CD8-positive, alpha-beta memory T cell (primary cell): ENCODE results near the gene ZFAND3. TPM values are rescaled to one million over a fixed set of nuclear protein-coding genes. Genes with fewer than 3 reads are reported as not detected.
"Not testable (repeated sequence)": the region's sequence is repeated elsewhere in the genome, so short reads cannot be mapped to it uniquely, and the experiment has no call there.

ENCODE experiments used
- CTCF ChIA-PET: fragments of 350-600 bp; sonication (Branson Sonifier 250); formaldehyde crosslinking; loops from one replicate; lab custom pipeline; 2021; ENCODE audit warnings: antibody characterized with exemption; lab: Charles Lee
- POLR2A ChIA-PET: fragments of 350-600 bp; sonication (Branson Sonifier 250); formaldehyde crosslinking; loops from one replicate; lab custom pipeline; 2021; ENCODE audit warnings: antibody characterized with exemption; lab: Charles Lee
- DNase-seq, 5 donors: peaks; one replicate each; pipeline versions ENCODE4 v3.0.0 to v3.0.0-alpha.2; 2020 to 2022; ENCODE audit warnings: mixed read lengths in 1 of 5
- H3K27ac ChIP-seq: one replicate; pipeline ENCODE4 v1.7.0; 2013; ENCODE audit warnings: low read depth, mild to moderate bottlenecking, low read length, moderate library complexity
- H3K27me3 ChIP-seq: 2 replicates; pipeline ENCODE4 v1.7.0; 2013; ENCODE audit warnings: low read length, mild to moderate bottlenecking; ENCODE audit not compliant: insufficient read depth, poor library complexity, severe bottlenecking
- H3K36me3 ChIP-seq: 2 replicates; pipeline ENCODE4 v1.7.0; 2013; ENCODE audit warnings: mild to moderate bottlenecking, low read length, moderate library complexity; ENCODE audit not compliant: insufficient read depth
- H3K4me1 ChIP-seq: 2 replicates; pipeline ENCODE4 v1.7.0; 2013; ENCODE audit warnings: mild to moderate bottlenecking, low read length, moderate library complexity; ENCODE audit not compliant: insufficient read depth
- H3K4me3 ChIP-seq: 2 replicates; pipeline ENCODE4 v1.7.0; 2013; ENCODE audit warnings: mild to moderate bottlenecking, low read length
- H3K9me3 ChIP-seq: 2 replicates; pipeline ENCODE4 v1.7.0; 2013; ENCODE audit warnings: mild to moderate bottlenecking, low read length
- H3K27ac Mint-ChIP-seq, 8 donors: one replicate each; pipeline ENCODE4 v1.8.0; 2020 to 2021; ENCODE audit warnings: mixed read lengths in 8 of 8, mild to moderate bottlenecking in 6 of 8, inconsistent platforms in 3 of 8, moderate library complexity in 3 of 8
- H3K27me3 Mint-ChIP-seq, 2 donors: one replicate each; pipeline ENCODE4 v1.8.0; 2020 to 2021; ENCODE audit warnings: mixed read lengths in 2 of 2, mild to moderate bottlenecking in 1 of 2, moderate library complexity in 1 of 2
- H3K36me3 Mint-ChIP-seq, 3 donors: one replicate each; pipeline ENCODE4 v1.8.0; 2020 to 2021; ENCODE audit warnings: mixed read lengths in 3 of 3, inconsistent platforms in 1 of 3, mild to moderate bottlenecking in 1 of 3
- H3K4me1 Mint-ChIP-seq, 3 donors: one replicate each; pipeline ENCODE4 v1.8.0; 2020 to 2021; ENCODE audit warnings: mixed read lengths in 3 of 3, inconsistent platforms in 1 of 3, mild to moderate bottlenecking in 1 of 3
- H3K4me3 Mint-ChIP-seq, 7 donors: one replicate each; pipeline ENCODE4 v1.8.0; 2020 to 2021; ENCODE audit warnings: mixed read lengths in 7 of 7, mild to moderate bottlenecking in 6 of 7, moderate library complexity in 4 of 7, inconsistent platforms in 2 of 7
- H3K9me3 Mint-ChIP-seq, 5 donors: one replicate each; pipeline ENCODE4 v1.8.0; 2020 to 2022; ENCODE audit warnings: mixed read lengths in 5 of 5, mild to moderate bottlenecking in 3 of 5, moderate library complexity in 2 of 5, inconsistent platforms in 1 of 5
- polyA plus RNA-seq: library from polyadenylated mRNA; unstranded; fragments of 300-500 nt; fragmentation: Illumina TruSeq; gene quantifications from one replicate; pipeline ENCODE4 v1.2.3, GENCODE V29; 2021
- total RNA-seq, 2 experiments: library from RNA; stranded (reverse); gene quantifications; one replicate each; pipeline ENCODE4 v1.2.3, GENCODE V29; 2021

ZFAND3 gene
- total and polyA plus RNA-seq, 3 experiments from 2014 or later = 5.2 to 29.4 (median 29.1) TPM

DNA sequence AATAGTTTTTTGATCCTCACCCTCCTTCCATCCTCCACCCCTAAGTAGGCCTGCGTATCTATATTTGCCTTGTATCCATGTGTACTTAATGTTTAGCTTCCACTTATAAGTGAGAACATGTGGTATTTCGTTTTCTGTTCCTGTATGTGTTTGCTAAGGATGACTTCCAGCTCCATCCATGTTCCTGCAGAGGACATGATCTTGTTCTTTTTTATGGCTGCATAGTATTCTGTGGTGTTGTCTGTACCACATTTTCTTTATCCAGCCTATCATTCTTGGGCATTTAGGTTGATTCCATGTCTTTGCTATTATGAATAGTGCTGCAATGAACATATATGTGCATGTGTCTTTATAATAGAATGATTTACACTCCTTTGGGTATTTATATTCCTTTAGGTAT is 129.1 kb downstream of the ZFAND3 start:
- H3K9me3 ChIP-seq, H3K9me3 Mint-ChIP-seq, POLR2A ChIA-PET, H3K4me3 Mint-ChIP-seq, H3K36me3 Mint-ChIP-seq, H3K4me3 ChIP-seq, H3K27ac ChIP-seq, H3K27me3 Mint-ChIP-seq, DNase-seq, H3K36me3 ChIP-seq, CTCF ChIA-PET, H3K4me1 ChIP-seq, H3K27me3 ChIP-seq, H3K27ac Mint-ChIP-seq: not testable (repeated sequence)
- peaks cover 62 to 75% (median 75%) of the 10 kb centered on the region in 3 donors for H3K4me1 Mint-ChIP-seq

DNA sequence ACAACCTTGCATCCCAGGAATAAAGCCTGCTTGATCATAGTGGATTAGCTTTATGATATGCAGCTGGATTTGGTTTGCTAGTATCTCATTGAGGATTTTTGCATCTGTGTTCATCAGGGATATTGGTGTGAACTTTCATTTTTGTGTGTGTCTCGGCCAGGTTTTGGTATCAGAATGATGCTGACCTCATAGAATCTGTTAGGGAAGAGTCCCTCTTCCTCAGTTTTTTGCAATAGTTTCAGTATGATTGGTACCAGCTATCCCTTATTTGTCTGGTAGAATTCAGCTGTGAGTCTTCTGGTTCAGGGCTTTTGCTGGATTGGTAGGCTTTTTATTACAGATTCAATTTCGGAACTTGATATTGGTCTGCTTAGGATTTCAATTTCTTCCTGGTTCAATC is 132.5 kb downstream of the ZFAND3 start:
- H3K4me3 ChIP-seq = no peak overlapping the region
- H3K36me3 Mint-ChIP-seq = peaks cover 3 to 6% (median 3%) of the 10 kb centered on the region in 3 donors
- H3K36me3 ChIP-seq = no peaks in the 10 kb centered on the region
- POLR2A ChIA-PET = no interaction called here
- no peaks in the 10 kb centered on the region for H3K9me3 ChIP-seq
- H3K27ac Mint-ChIP-seq = peak overlapping the region in 2 of 8 donors; percentile 12 to 29
- H3K9me3 Mint-ChIP-seq = no peaks in the 10 kb centered on the region
- H3K4me1 ChIP-seq = peaks cover 6% of the 10 kb centered on the region
- peak overlapping the region in 2 of 7 donors; percentile 4 to 36 for H3K4me3 Mint-ChIP-seq
- no peak overlapping the region for H3K27ac ChIP-seq
- no peaks in the 10 kb centered on the region for H3K27me3 Mint-ChIP-seq
- DNase-seq = no peak
- CTCF ChIA-PET = no interaction called here
- no peaks in the 10 kb centered on the region for H3K27me3 ChIP-seq
- H3K4me1 Mint-ChIP-seq = peaks cover 45 to 49% (median 47%) of the 10 kb centered on the region in 3 donors

DNA sequence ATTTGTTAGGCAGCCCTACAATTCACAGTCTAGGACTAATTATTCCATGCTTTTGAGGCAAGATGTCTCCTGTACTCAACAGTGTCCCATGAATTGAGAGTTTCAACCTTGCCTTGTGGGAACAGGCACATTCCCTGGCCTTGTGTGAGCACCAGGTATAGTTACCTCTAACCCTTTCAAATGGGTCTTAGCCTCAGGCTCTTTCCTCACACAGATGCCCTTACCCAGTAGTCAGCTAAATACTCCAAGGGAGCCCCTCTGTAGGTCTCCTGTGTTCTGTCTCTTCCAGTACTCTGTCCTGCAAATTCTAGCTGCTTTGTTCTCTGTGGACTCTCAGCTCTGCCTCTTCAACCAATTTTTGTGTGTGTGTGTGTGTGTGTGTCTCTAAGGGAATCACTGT is 135.3 kb downstream of the ZFAND3 start:
- H3K36me3 ChIP-seq = no peaks in the 10 kb centered on the region
- CTCF ChIA-PET = no interaction called here
- Mint-ChIP-seq H3K9me3 (no peaks in the 10 kb centered on the region), H3K27me3 (no peaks in the 10 kb centered on the region), H3K27ac (no peak overlapping the region), H3K36me3 (peaks cover 0 to 2% (median 0%) of the 10 kb centered on the region in 3 donors), H3K4me1 (peaks cover 34 to 46% (median 41%) of the 10 kb centered on the region in 3 donors), H3K4me3 (no peak overlapping the region)
- H3K4me1 ChIP-seq = peaks cover 6% of the 10 kb centered on the region
- no peak overlapping the region for H3K4me3 ChIP-seq
- POLR2A ChIA-PET = no interaction called here
- no peak for DNase-seq
- H3K9me3 ChIP-seq = no peaks in the 10 kb centered on the region
- H3K27me3 ChIP-seq = no peaks in the 10 kb centered on the region
- H3K27ac ChIP-seq = no peak overlapping the region

DNA sequence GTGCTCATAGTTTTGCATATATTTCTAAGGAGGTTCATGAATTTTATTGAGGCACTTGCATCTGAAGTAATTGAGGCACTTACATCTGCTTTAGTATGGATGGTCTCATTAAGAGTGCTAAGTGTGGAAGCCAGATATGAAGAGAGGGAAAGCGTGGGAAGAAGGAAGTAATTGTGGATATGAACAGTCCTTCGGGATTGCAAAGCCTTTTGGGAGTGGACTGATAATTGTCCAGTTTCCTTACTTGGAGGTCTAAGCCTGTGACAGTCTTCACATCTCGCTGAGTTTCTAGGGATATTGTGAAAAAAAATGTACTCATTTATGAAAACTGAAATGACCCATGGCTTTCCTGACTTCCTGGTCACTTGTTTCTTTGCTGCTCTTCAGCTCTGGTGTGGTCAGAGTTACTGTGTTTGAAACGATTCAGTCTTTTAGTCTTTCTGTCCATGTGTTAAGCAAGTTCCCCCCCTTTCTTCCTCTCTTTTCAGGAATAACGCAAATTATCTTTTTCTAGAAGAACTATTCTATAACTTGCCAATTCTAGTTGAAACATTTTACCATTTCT is 137.3 kb downstream of the ZFAND3 start:
- POLR2A ChIA-PET = interaction anchor here (0.6 kb wide), 1 partner anchor 55 kb away, joined by 3 read pairs; no protein-coding TSS in a partner anchor
- peaks cover 6% of the 10 kb centered on the region for H3K4me1 ChIP-seq
- CTCF ChIA-PET = no interaction called here
- no peaks in the 10 kb centered on the region for H3K9me3 ChIP-seq
- H3K27me3 ChIP-seq = no peaks in the 10 kb centered on the region
- Mint-ChIP-seq H3K4me3 (no peak overlapping the region), H3K9me3 (no peaks in the 10 kb centered on the region), H3K27ac (no peak overlapping the region), H3K27me3 (no peaks in the 10 kb centered on the region), H3K36me3 (no peaks in the 10 kb centered on the region), H3K4me1 (peaks cover 27 to 45% (median 36%) of the 10 kb centered on the region in 3 donors)
- H3K4me3 ChIP-seq = no peak overlapping the region
- no peak overlapping the region for H3K27ac ChIP-seq
- no peaks in the 10 kb centered on the region for H3K36me3 ChIP-seq
- no peak for DNase-seq

DNA sequence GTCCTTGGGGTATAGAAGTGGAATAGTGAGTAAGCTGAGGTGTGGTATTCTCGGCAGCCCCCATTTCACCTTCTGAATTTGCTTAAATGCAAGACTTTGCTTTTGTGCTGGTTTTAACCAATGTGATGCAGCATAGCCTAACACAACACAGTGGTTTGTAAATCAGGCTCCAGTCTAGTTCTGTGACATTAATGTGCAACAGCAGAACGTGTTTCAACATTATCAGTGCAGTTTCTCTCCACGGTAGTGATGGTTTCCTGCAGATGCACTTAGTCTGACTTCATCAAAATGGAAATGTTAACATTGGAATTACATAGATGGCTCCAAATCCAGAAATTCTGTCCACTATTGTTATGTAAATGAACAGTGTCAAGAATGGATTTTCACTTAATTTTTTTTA is 139.5 kb downstream of the ZFAND3 start:
- Histone ChIP-seq H3K4me3 (no peak overlapping the region), H3K27ac (no peak overlapping the region), H3K9me3 (no peaks in the 10 kb centered on the region), H3K4me1 (no peaks in the 10 kb centered on the region), H3K36me3 (no peaks in the 10 kb centered on the region), H3K27me3 (no peaks in the 10 kb centered on the region)
- no peak for DNase-seq
- ChIA-PET CTCF (no interaction called here), POLR2A (no interaction called here)
- Mint-ChIP-seq H3K9me3 (no peaks in the 10 kb centered on the region), H3K36me3 (peaks cover 0 to 3% (median 1%) of the 10 kb centered on the region in 3 donors), H3K4me1 (peaks cover 35 to 53% (median 44%) of the 10 kb centered on the region in 3 donors), H3K27me3 (no peaks in the 10 kb centered on the region), H3K4me3 (no peak overlapping the region), H3K27ac (no peak overlapping the region)

DNA sequence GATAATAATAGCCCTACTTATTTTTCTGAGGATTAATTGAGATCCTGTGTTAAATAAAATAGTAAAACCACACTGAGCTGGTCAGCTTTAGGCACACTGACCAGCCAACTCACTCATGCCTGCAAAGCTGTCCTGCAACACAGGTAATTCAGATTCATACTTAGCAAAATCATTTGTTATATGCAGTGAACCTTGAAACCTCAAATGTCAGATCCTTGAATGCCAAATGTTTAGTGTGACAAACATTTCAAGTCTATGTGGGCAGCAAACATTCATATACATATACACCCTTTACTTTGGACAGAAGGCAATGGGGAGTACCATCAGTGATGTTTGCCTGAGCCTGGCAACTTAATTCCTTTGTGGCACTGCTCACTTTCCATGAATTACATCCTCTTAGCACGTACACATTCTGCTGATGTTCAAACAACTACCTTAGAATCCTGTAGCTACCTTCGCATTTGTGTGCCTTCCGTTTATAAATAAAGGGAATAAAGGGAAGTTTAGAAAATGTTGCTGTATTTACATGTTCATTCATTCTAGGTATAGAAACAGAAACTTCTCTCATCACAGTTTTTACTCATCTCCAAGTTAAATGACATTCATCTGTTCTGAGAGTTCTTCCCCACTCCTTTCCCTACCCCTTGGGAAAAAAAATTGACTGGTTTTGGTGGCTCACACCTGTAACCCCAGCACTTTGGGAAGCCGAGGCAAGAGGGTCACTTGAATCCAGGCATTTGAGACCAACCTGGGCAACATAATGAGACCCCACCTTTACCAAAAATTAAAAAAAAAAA is 140.8 kb downstream of the ZFAND3 start:
- no peaks in the 10 kb centered on the region for H3K27me3 Mint-ChIP-seq
- Histone ChIP-seq H3K27ac (no peak overlapping the region), H3K4me1 (no peaks in the 10 kb centered on the region), H3K4me3 (no peak overlapping the region), H3K9me3 (no peaks in the 10 kb centered on the region), H3K36me3 (no peaks in the 10 kb centered on the region), H3K27me3 (no peaks in the 10 kb centered on the region)
- ChIA-PET CTCF (no interaction called here), POLR2A (no interaction called here)
- no peak for DNase-seq
- no peaks in the 10 kb centered on the region for H3K9me3 Mint-ChIP-seq
- H3K4me3 Mint-ChIP-seq = no peak overlapping the region
- peaks cover 0 to 8% (median 1%) of the 10 kb centered on the region in 3 donors for H3K36me3 Mint-ChIP-seq
- no peak overlapping the region for H3K27ac Mint-ChIP-seq
- H3K4me1 Mint-ChIP-seq = peaks cover 39 to 65% (median 56%) of the 10 kb centered on the region in 3 donors

DNA sequence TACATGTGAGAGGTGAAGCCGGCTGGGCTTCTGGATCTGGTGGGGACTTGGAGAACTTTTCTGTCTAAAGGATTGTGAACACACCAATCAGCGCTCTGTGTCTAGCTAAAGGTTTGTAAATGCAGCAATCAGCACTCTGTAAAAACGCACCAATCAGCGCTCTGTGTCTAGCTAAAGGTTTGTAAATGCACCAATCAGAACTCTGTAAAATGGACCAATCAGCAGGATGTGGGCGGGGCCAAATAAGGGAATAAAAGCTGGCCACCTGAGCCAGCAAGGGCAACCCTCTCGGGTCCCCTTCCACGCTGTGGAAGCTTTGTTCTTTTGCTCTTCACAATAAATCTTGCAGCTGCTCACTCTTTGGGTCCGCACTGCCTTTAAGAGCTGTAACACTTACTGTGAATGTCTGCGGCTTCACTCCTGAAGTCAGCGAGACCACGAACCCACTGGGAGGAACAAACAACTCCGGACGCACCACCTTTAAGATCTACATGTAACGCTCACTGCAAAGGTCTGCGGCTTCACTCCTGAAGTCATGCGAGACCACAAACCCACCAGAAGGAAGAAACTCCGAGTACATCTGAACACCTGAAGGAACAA is 143.1 kb downstream of the ZFAND3 start:
- peak overlapping the region in 6 of 7 donors; percentile 32 to 59 (median 51) for H3K4me3 Mint-ChIP-seq
- H3K36me3 Mint-ChIP-seq = peaks cover 7 to 12% (median 8%) of the 10 kb centered on the region in 3 donors
- H3K9me3 ChIP-seq, H3K27ac ChIP-seq, H3K4me1 ChIP-seq, H3K36me3 ChIP-seq, H3K9me3 Mint-ChIP-seq, CTCF ChIA-PET, H3K27me3 ChIP-seq, H3K4me3 ChIP-seq, H3K27me3 Mint-ChIP-seq: not testable (repeated sequence)
- peaks cover 49 to 80% (median 75%) of the 10 kb centered on the region in 3 donors for H3K4me1 Mint-ChIP-seq
- peak overlapping the region in 6 of 8 donors; percentile 9 to 82 (median 47) for H3K27ac Mint-ChIP-seq
- peak in 4 of 5 donors; percentile 1 to 68 (median 47) for DNase-seq
- POLR2A ChIA-PET = interaction anchor here (0.7 kb wide), 2 partner anchors 144 to 670 kb away, joined by 3 read pairs; no protein-coding TSS in a partner anchor
